NCI-H1694 treated with DMSO at 0.1 percent for 48 hours (cell line): Measurements from ENCODE around the gene TCHP.
"Not testable (repeated sequence)": the region's sequence is repeated elsewhere in the genome, so short reads cannot be mapped to it uniquely, and the experiment has no call there.

Source experiments
- DNase-seq: peaks from one replicate; lab custom pipeline; 2025; lab: John Stamatoyannopoulos, UW

Gene TCHP

GRCh38 chr12:109899783-109900751 lies at the start of gene TCHP:
TSS of gene TCHP (plus strand) at chr12:109900274. CDS start at chr12:109903027, 2,753 bp downstream.
- DNase-seq = peak; percentile 60

GRCh38 chr12:109850518-109850917 lies 49.6 kb upstream of the TCHP start:
- not testable (repeated sequence) for DNase-seq

GRCh38 chr12:109855377-109855776 lies 44.7 kb upstream of the TCHP start:
- DNase-seq = no peak

- DNase-seq = no peak
These were observed 42.4 kb upstream of the TCHP start for GRCh38 chr12:109857715-109858114.

- no peak for DNase-seq
These were observed 41.3 kb upstream of the TCHP start for GRCh38 chr12:109858764-109859163.

GRCh38 chr12:109860977-109861376 lies 39.1 kb upstream of the TCHP start:
- DNase-seq = no peak

GRCh38 chr12:109861689-109862314 lies 38.3 kb upstream of the TCHP start:
- no peak for DNase-seq

- not testable (repeated sequence) for DNase-seq
These were observed 37.6 kb upstream of the TCHP start for GRCh38 chr12:109862491-109862890.

GRCh38 chr12:109863847-109864712 lies 36.0 kb upstream of the TCHP start:
- no peak for DNase-seq

GRCh38 chr12:109864916-109865315 lies 35.2 kb upstream of the TCHP start:
- DNase-seq = no peak

GRCh38 chr12:109868182-109869051 lies 31.7 kb upstream of the TCHP start:
- DNase-seq = no peak

- DNase-seq = no peak
These were observed 29.4 kb upstream of the TCHP start for GRCh38 chr12:109870648-109871047.

GRCh38 chr12:109871668-109872314 lies 28.3 kb upstream of the TCHP start:
- no peak for DNase-seq

GRCh38 chr12:109873653-109874052 lies 26.4 kb upstream of the TCHP start:
- DNase-seq = no peak

GRCh38 chr12:109875572-109876131 lies 24.4 kb upstream of the TCHP start:
- DNase-seq = no peak

GRCh38 chr12:109876406-109876805 lies 23.7 kb upstream of the TCHP start:
- no peak for DNase-seq

- DNase-seq = no peak
These were observed 22.4 kb upstream of the TCHP start for GRCh38 chr12:109877504-109878246.

- no peak for DNase-seq
These were observed 21.8 kb upstream of the TCHP start for GRCh38 chr12:109878247-109878625.

GRCh38 chr12:109878749-109879148 lies 21.3 kb upstream of the TCHP start:
- no peak for DNase-seq
